ENCODE data around the gene KIF3C.

GRCh38 chr2:26000561-26001082 lies 18.3 kb upstream of the KIF3C start:
- TF ChIP-seq ZNF274 (IDR thresholded peaks at IDR 0.05; ENCODE audit: low read depth, low read length) (no peak), YY1 (IDR thresholded peaks at IDR 0.05; ENCODE audit: insufficient read depth, insufficient read length) (no peak), SUZ12 (IDR thresholded peaks at IDR 0.05; ENCODE audit: extremely low read depth, insufficient read depth, insufficient read length) (no peak)

Data from NT2/D1 (cell line).